Body of pancreas (tissue), 4 donors: ENCODE measurements around the gene PTK6. TPM values are rescaled to one million over a fixed set of nuclear protein-coding genes. Genes with fewer than 3 reads are reported as not detected.

Experiments used
- ATAC-seq: fragments of 150-250 bp; one replicate; pipeline ENCODE4 v1.9.1; 2016
- DNase-seq, 4 donors: peaks; one replicate each; pipeline ENCODE4 v3.0.0-alpha.2; 2019
- H3K27ac ChIP-seq, 4 donors: fragments of 200-600 bp; sonication (generic); 1 replicate in 3 of 4; 2 replicates in 1 of 4; pipeline versions ENCODE4 v1.5.1 to v1.6.1; 2016 to 2019; ENCODE audit warnings: mild to moderate bottlenecking in 1 of 4, mixed read lengths in 1 of 4, moderate library complexity in 1 of 4
- H3K27me3 ChIP-seq, 2 donors: fragments of 200-600 bp; sonication (generic); one replicate each; pipeline ENCODE4 v1.6.0; 2016; ENCODE audit warnings: mild to moderate bottlenecking in 1 of 2
- H3K36me3 ChIP-seq, 2 donors: fragments of 200-600 bp; sonication (generic); replicated peaks in 1 of 2; 2 replicates each; pipeline ENCODE4 v1.5.1; 2016; ENCODE audit warnings: low read depth in 2 of 2; ENCODE audit not compliant: insufficient read depth in 1 of 2
- H3K4me1 ChIP-seq: fragments of 200-600 bp; sonication (generic); one replicate; pipeline ENCODE4 v1.6.0; 2016
- H3K4me3 ChIP-seq, 2 donors: fragments of 200-600 bp; sonication (generic); 1 replicate in 1 of 2; 2 replicates in 1 of 2; pipeline ENCODE4 v1.5.1; 2016 to 2019
- H3K9me3 ChIP-seq, 3 donors: fragments of 200-600 bp; sonication (generic); 1 replicate in 2 of 3; 2 replicates in 1 of 3; pipeline ENCODE4 v1.5.1; 2016
- CTCF ChIP-seq, 7 experiments: fragments of 450-650 bp in 4 of 7; fragments of 200-600 bp in 3 of 7; sonication (generic) in 3 of 7; IDR thresholded peaks; one replicate each; pipeline ENCODE4 v1.5.1; 2016 to 2019; ENCODE audit warnings: antibody characterized with exemption in 7 of 7
- POLR2A ChIP-seq, 3 donors: fragments of 450-650 bp; IDR thresholded peaks; one replicate each; pipeline ENCODE4 v1.6.1; 2016; ENCODE audit warnings: antibody characterized with exemption in 3 of 3, mild to moderate bottlenecking in 2 of 3
- WGBS, 2 donors: methylation state at CpG; one replicate each; pipeline ENCODE4 v1.1.5; 2017; 5-methylcytosine and 5-hydroxymethylcytosine counted together
- intact Hi-C: fragments of 100-400 bp; cut with DNase I; formaldehyde crosslinking; loops from one replicate; pipeline ENCODE4 v1.15.1; 2023
- total RNA-seq, 2 donors: library from RNA; depleted of rRNA; stranded (reverse); fragments of >200 nt; gene quantifications; one replicate each; pipeline ENCODE4 v1.1.0, GENCODE V29; 2016

PTK6 gene
- total RNA-seq, 2 donors from 2014 or later, result 3.0 to 5.4 TPM

GRCh38 chr20:63493563-63494020 lies 43.6 kb downstream of the PTK6 start:
- intact Hi-C loops, result no loop called here
- Histone ChIP-seq H3K4me3 (no peak overlapping the region), H3K36me3 (no peaks in the 10 kb centered on the region), H3K9me3 (no peaks in the 10 kb centered on the region), H3K27ac (no peak overlapping the region), H3K27me3 (peaks cover 0 to 6% of the 10 kb centered on the region in 2 donors), H3K4me1 (peaks cover 23% of the 10 kb centered on the region)
- ATAC-seq (no peak), DNase-seq (no peak)
- 10 to 58% methylated on average over 2 to 13 of the region's 13 CpGs for WGBS, 2 donors
- TF ChIP-seq POLR2A (IDR thresholded peaks at IDR 0.05), result no peak
- no peak for TF ChIP-seq CTCF (IDR thresholded peaks at IDR 0.05)

- no peak for DNase-seq
- H3K36me3 ChIP-seq, result no peaks in the 10 kb centered on the region
- H3K27ac ChIP-seq, result no peak overlapping the region
- peaks cover 0 to 6% of the 10 kb centered on the region in 2 donors for H3K27me3 ChIP-seq
- TF ChIP-seq POLR2A (IDR thresholded peaks at IDR 0.05), result no peak
- no peak for TF ChIP-seq CTCF (IDR thresholded peaks at IDR 0.05)
- no peak for ATAC-seq
- intact Hi-C loops, result no loop called here
- peaks cover 17% of the 10 kb centered on the region for H3K4me1 ChIP-seq
- H3K4me3 ChIP-seq, result no peak overlapping the region
- WGBS, 2 donors, result 88 to 91% methylated on average over 5 to 14 of the region's 14 CpGs
- no peaks in the 10 kb centered on the region for H3K9me3 ChIP-seq
Measured at GRCh38 chr20:63492982-63493381, 44.2 kb downstream of the PTK6 start.

GRCh38 chr20:63492518-63492917 lies 44.7 kb downstream of the PTK6 start:
- Histone ChIP-seq H3K36me3 (no peaks in the 10 kb centered on the region), H3K4me1 (peaks cover 13% of the 10 kb centered on the region), H3K27ac (no peak overlapping the region), H3K9me3 (no peaks in the 10 kb centered on the region), H3K27me3 (peaks cover 0 to 6% of the 10 kb centered on the region in 2 donors), H3K4me3 (no peak overlapping the region)
- TF ChIP-seq CTCF (IDR thresholded peaks at IDR 0.05), result no peak
- TF ChIP-seq POLR2A (IDR thresholded peaks at IDR 0.05), result no peak
- intact Hi-C loops, result no loop called here
- WGBS, 2 donors, result 74 to 84% methylated on average over 2 of the region's 2 CpGs
- ATAC-seq (no peak), DNase-seq (no peak)

GRCh38 chr20:63491635-63492230 lies 45.4 kb downstream of the PTK6 start:
- no peak for TF ChIP-seq POLR2A (IDR thresholded peaks at IDR 0.05)
- TF ChIP-seq CTCF (IDR thresholded peaks at IDR 0.05), result no peak
- Histone ChIP-seq H3K27ac (no peak overlapping the region), H3K27me3 (no peaks in the 10 kb centered on the region), H3K4me3 (no peak overlapping the region), H3K4me1 (peaks cover 10% of the 10 kb centered on the region), H3K36me3 (no peaks in the 10 kb centered on the region), H3K9me3 (no peaks in the 10 kb centered on the region)
- intact Hi-C loops, result no loop called here
- ATAC-seq, result no peak
- WGBS, 2 donors, result 41 to 47% methylated on average over 4 of the region's 4 CpGs
- no peak for DNase-seq

- intact Hi-C loops, result no loop called here
- DNase-seq, result no peak
- TF ChIP-seq CTCF (IDR thresholded peaks at IDR 0.05) (no peak), POLR2A (IDR thresholded peaks at IDR 0.05) (no peak)
- 50 to 72% methylated on average over 4 of the region's 4 CpGs for WGBS, 2 donors
- Histone ChIP-seq H3K27me3 (no peaks in the 10 kb centered on the region), H3K27ac (no peak overlapping the region), H3K4me1 (peaks cover 3% of the 10 kb centered on the region), H3K9me3 (no peaks in the 10 kb centered on the region), H3K36me3 (no peaks in the 10 kb centered on the region), H3K4me3 (no peak overlapping the region)
- no peak for ATAC-seq
Measured at GRCh38 chr20:63491078-63491477, 46.1 kb downstream of the PTK6 start.
